ENCODE data around the gene SLC26A11.

The SLC26A11 gene

DNA sequence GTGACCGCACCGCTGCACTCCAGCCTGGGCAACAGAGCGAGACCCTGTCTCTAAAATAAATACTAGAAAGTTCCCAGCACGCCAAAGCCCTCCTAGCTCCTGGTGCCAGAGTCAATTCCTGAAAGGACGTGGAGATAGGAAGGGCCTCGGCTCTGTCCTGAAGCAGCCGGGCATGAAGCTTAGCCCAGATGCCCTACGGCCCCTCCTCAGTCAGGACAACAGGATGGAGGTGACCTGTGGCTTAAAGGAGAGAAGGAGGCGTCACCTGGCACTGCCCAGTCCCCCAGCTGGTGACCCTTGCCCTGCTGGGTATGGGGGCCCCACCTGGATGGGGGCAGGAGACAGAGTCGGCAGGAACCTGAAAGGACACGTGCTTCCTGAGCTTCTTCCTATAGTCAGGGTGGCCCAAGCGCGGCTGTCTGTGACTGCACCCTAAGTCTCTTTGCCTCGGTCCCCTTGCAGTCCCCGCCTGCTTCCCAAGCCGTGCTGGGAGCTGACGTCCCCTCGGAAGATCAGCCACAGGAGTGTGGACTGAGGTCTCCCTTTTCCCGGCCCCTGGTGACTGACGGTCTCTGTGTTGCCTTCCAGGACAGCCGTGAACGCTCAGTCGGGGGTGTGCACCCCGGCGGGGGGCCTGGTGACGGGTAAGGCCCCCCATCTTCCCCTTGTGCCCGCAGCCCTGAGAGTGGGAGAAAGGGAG, 25.5 kb downstream of the SLC26A11 start:
- H3K9me2 ChIP-seq (replicated peaks; ENCODE audit: control insufficient read depth, low read length) = no peaks in the 10 kb centered on the region
- no peak overlapping the region for H3K4me3 ChIP-seq (ENCODE audit: low read length)
- H3K27ac ChIP-seq (ENCODE audit: low read depth, low read length) = no peak overlapping the region
- no peaks in the 10 kb centered on the region for H3K36me3 ChIP-seq (ENCODE audit: control insufficient read depth, low read length)
- TF ChIP-seq CTCF (IDR thresholded peaks at IDR 0.05; ENCODE audit: low read depth, low read length, poor library complexity, severe bottlenecking) = no peak
- no peak for TF ChIP-seq EZH2phosphoT487 (IDR thresholded peaks at IDR 0.05; ENCODE audit: borderline replicate concordance, low read length)
- H4K20me1 ChIP-seq (ENCODE audit: control insufficient read depth, insufficient read depth, low read depth, low read length) = no peaks in the 10 kb centered on the region
- no peaks in the 10 kb centered on the region for H3K79me2 ChIP-seq (ENCODE audit: control insufficient read depth, low read length)
- H3K27me3 ChIP-seq (ENCODE audit: control insufficient read depth, low read length) = no peaks in the 10 kb centered on the region
- H3F3A ChIP-seq (ENCODE audit: control insufficient read depth, insufficient read depth) = no peaks in the 10 kb centered on the region
- no peak overlapping the region for H3K4me2 ChIP-seq (ENCODE audit: low read length)
- no peaks in the 10 kb centered on the region for H3K9me3 ChIP-seq (ENCODE audit: control insufficient read depth, insufficient read depth, low read length)
- H3K4me1 ChIP-seq (ENCODE audit: control insufficient read depth, low read length) = no peaks in the 10 kb centered on the region

GRCh38 chr17:80246266-80246681, 26.0 kb downstream of the SLC26A11 start:
- Histone ChIP-seq H3K36me3 (ENCODE audit: control insufficient read depth, low read length) (no peaks in the 10 kb centered on the region), H3K4me1 (ENCODE audit: control insufficient read depth, low read length) (no peaks in the 10 kb centered on the region), H3K27ac (ENCODE audit: low read depth, low read length) (no peak overlapping the region), H3K79me2 (ENCODE audit: control insufficient read depth, low read length) (no peaks in the 10 kb centered on the region), H3K9me2 (replicated peaks; ENCODE audit: control insufficient read depth, low read length) (no peaks in the 10 kb centered on the region), H4K20me1 (ENCODE audit: control insufficient read depth, insufficient read depth, low read depth, low read length) (no peaks in the 10 kb centered on the region), H3K9me3 (ENCODE audit: control insufficient read depth, insufficient read depth, low read length) (no peaks in the 10 kb centered on the region), H3F3A (ENCODE audit: control insufficient read depth, insufficient read depth) (no peaks in the 10 kb centered on the region), H3K27me3 (ENCODE audit: control insufficient read depth, low read length) (no peaks in the 10 kb centered on the region), H3K4me3 (ENCODE audit: low read length) (no peak overlapping the region), H3K4me2 (ENCODE audit: low read length) (no peak overlapping the region)
- TF ChIP-seq CTCF (IDR thresholded peaks at IDR 0.05; ENCODE audit: low read depth, low read length, poor library complexity, severe bottlenecking) (no peak), EZH2phosphoT487 (IDR thresholded peaks at IDR 0.05; ENCODE audit: borderline replicate concordance, low read length) (no peak)

DNA sequence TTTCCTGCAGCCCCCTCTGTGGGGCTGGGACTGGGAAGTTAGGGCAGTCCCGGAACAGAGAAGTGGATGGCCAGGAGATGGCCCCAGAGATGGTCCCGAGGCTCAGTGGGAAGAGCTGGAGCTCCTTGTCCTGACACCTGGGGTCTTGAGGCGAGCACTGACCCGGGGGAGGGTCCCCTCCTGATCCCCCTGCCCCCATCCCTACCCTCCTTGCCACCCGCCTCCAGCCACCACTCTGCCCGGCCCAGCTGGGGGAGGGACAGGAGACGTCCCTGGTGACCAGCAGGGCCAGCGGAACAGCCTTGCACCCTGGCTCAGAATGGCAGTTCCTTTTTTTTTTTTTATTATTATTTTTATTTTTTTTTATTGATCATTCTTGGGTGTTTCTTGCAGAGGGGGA, 26.5 kb downstream of the SLC26A11 start:
- Histone ChIP-seq H3K79me2 (ENCODE audit: control insufficient read depth, low read length) (no peaks in the 10 kb centered on the region), H3K4me2 (ENCODE audit: low read length) (no peak overlapping the region), H3K27ac (ENCODE audit: low read depth, low read length) (no peak overlapping the region), H3F3A (ENCODE audit: control insufficient read depth, insufficient read depth) (no peaks in the 10 kb centered on the region), H3K4me1 (ENCODE audit: control insufficient read depth, low read length) (no peaks in the 10 kb centered on the region), H3K4me3 (ENCODE audit: low read length) (no peak overlapping the region), H3K27me3 (ENCODE audit: control insufficient read depth, low read length) (no peaks in the 10 kb centered on the region), H3K36me3 (ENCODE audit: control insufficient read depth, low read length) (no peaks in the 10 kb centered on the region), H4K20me1 (ENCODE audit: control insufficient read depth, insufficient read depth, low read depth, low read length) (no peaks in the 10 kb centered on the region), H3K9me2 (replicated peaks; ENCODE audit: control insufficient read depth, low read length) (no peaks in the 10 kb centered on the region), H3K9me3 (ENCODE audit: control insufficient read depth, insufficient read depth, low read length) (no peaks in the 10 kb centered on the region)
- no peak for TF ChIP-seq CTCF (IDR thresholded peaks at IDR 0.05; ENCODE audit: low read depth, low read length, poor library complexity, severe bottlenecking)
- TF ChIP-seq EZH2phosphoT487 (IDR thresholded peaks at IDR 0.05; ENCODE audit: borderline replicate concordance, low read length) = no peak

Data from DOHH2 (cell line).